Adrenal gland (tissue), 12 donors: ENCODE data around the gene DCPS. TPM values are rescaled to one million over a fixed set of nuclear protein-coding genes. Genes with fewer than 3 reads are reported as not detected.

Source experiments
- DNase-seq, 7 donors: peaks; one replicate each; pipeline ENCODE4 v3.0.0-alpha.2; 2019 to 2020
- H3K27ac ChIP-seq, 5 donors: fragments of 200-600 bp; sonication (generic) in 4 of 5; 1 replicate in 3 of 5; 2 replicates in 2 of 5; pipeline versions ENCODE4 v1.5.1 to v1.8.0; 2016 to 2020; ENCODE audit warnings: mild to moderate bottlenecking in 1 of 5
- H3K27me3 ChIP-seq: fragments of 200-600 bp; 2 replicates; pipeline ENCODE4 v1.8.0; 2021
- H3K36me3 ChIP-seq, 2 donors: fragments of 200-600 bp; replicated peaks in 1 of 2; 1 replicate in 1 of 2; 2 replicates in 1 of 2; pipeline versions ENCODE4 v1.5.1 to v1.8.0; 2018 to 2022
- H3K4me1 ChIP-seq, 2 donors: fragments of 200-600 bp; replicated peaks in 1 of 2; 1 replicate in 1 of 2; 2 replicates in 1 of 2; pipeline versions ENCODE4 v1.5.1 to v1.8.0; 2018 to 2021
- H3K4me3 ChIP-seq, 4 donors: fragments of 200-600 bp; sonication (generic) in 3 of 4; one replicate each; pipeline ENCODE4 v1.5.1; 2016 to 2018
- H3K9me3 ChIP-seq, 3 donors: fragments of 200-600 bp; sonication (generic) in 1 of 3; replicated peaks in 1 of 3; 1 replicate in 2 of 3; 2 replicates in 1 of 3; pipeline versions ENCODE4 v1.5.1 to v1.8.0; 2016 to 2021
- POLR2A ChIP-seq, 2 donors: fragments of 450-650 bp; IDR thresholded peaks; one replicate each; pipeline ENCODE4 v1.6.1; 2017; ENCODE audit warnings: antibody characterized with exemption in 2 of 2, mild to moderate bottlenecking in 2 of 2, moderate library complexity in 1 of 2
- WGBS, 4 donors: extraction: QIAGEN DNeasy Blood & Tissue Kit in 2 of 4; methylation state at CpG; one replicate each; pipeline versions ENCODE4 v1.1.5 to v1.1.7; 2013 to 2017; 5-methylcytosine and 5-hydroxymethylcytosine counted together
- intact Hi-C, 2 donors: fragments of 100-400 bp; cut with DNase I; formaldehyde crosslinking; loops; one replicate each; pipeline versions ENCODE4 v1.14.1 to v1.15.0; 2022 to 2023
- polyA plus RNA-seq, 3 donors: library from polyadenylated mRNA; stranded (reverse); fragments of 200-250 nt in 2 of 3; fragments of 350-450 nt in 1 of 3; fragmentation: Illumina TruSeq in 1 of 3; extraction: RNeasy Lipid Tissue Mini Kit (QIAGEN cat#74804) in 1 of 3; gene quantifications; one replicate each; pipeline ENCODE4 v1.2.3, GENCODE V29; 2013 to 2014
- total RNA-seq, 9 donors: library from RNA; depleted of rRNA in 4 of 9; stranded (reverse); fragments of >200 nt in 4 of 9; fragments of 120-200 nt in 1 of 9; fragmentation: NEBNext Ultra II Directional in 1 of 9; extraction: Animal tissue kit (Norgen Biotek cat#: 25700) in 1 of 9; gene quantifications; one replicate each; pipeline versions ENCODE4 v1.1.0 to v1.2.4, GENCODE V29; 2013 to 2023
- TF ChIP-seq, protein P1 (sequence below), 6 experiments: fragments of 450-650 bp in 4 of 6; fragments of 200-600 bp in 2 of 6; sonication (generic) in 1 of 6; IDR thresholded peaks; 1 replicate in 5 of 6; 2 replicates in 1 of 6; pipeline versions ENCODE4 v1.5.1 to v1.8.0; 2016 to 2021; ENCODE audit warnings: antibody characterized with exemption in 6 of 6, mild to moderate bottlenecking in 2 of 6, moderate library complexity in 1 of 6
- donor health status: healthy with polysubstance abuse.
- donor health status: Bipolar disorder and iron deficiency.
- donor health status: DM: yes; HTN: yes; CAD: no.
- donor health status: DM: no; HTN: no; CAD: no.
- donor health status: DM: no; HTN: no; CAD: no.
- donor health status: DM: yes; HTN: yes; CAD: no.

Gene DCPS
- total and polyA plus RNA-seq, 12 donors: 8.3 to 45.5 (median 18.9) TPM

DNA sequence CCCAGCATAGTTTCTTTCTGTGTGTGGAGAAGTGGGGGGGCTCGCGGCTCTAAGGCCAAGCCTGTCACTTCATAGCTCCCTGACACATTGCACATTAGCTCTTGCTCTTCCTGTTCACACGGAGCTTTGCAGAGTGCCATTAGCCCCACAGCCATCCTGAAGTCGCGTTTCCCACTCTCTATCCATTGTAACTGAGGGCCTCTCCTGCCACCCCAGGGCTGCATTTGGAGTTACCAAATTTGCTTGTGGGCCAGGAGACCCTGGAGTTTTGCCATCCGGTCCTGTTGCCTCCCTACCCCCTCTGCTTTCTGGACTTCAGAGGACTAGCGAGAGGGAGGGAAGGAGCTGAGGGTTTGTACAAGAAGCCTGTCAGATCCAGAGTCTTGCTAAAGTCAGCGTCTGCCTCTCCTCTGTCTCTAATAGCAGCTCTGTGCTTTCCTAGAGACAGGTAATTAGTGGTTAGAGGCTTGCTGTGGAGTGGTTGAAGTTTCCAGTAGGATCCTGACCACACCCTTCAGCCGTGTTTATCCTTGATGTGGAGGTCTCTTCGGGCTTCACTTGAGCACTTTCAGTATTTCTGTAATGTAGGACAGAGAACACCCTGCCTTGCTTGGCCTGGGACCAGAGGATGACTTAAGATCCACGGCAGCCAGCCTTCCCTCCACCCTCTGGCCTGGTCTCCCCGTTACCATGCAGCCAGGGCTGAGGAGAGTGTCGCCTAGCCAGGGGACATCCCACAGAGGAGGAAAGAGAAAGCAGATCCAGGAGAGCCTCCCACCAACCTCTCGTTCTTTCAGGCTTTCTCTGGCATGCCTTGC, 14.1 kb downstream of the DCPS start:
- intact Hi-C loops: loop anchor here (5.0 to 10.0 kb wide), 2 partner anchors 39 to 117 kb away; partner anchors contain the start of gene ST3GAL4 (in 1 of the 2)
- Histone ChIP-seq H3K36me3 (no peaks in the 10 kb centered on the region), H3K9me3 (no peaks in the 10 kb centered on the region), H3K27ac (peak overlapping the region; percentile 66 to 91 (median 81)), H3K27me3 (no peaks in the 10 kb centered on the region), H3K4me3 (peak overlapping the region in 1 of 4 donors; percentile 17), H3K4me1 (peaks cover 9 to 35% of the 10 kb centered on the region in 2 donors)
- DNase-seq: peak; percentile 73 to 95 (median 86)
- WGBS, 4 donors: 20 to 38% (median 29%) methylated on average over 8 to 14 of the region's 14 CpGs
- peak in 1 of 2 donors; percentile 35 for TF ChIP-seq POLR2A (IDR thresholded peaks at IDR 0.05)
- TF ChIP-seq, protein P1, sequence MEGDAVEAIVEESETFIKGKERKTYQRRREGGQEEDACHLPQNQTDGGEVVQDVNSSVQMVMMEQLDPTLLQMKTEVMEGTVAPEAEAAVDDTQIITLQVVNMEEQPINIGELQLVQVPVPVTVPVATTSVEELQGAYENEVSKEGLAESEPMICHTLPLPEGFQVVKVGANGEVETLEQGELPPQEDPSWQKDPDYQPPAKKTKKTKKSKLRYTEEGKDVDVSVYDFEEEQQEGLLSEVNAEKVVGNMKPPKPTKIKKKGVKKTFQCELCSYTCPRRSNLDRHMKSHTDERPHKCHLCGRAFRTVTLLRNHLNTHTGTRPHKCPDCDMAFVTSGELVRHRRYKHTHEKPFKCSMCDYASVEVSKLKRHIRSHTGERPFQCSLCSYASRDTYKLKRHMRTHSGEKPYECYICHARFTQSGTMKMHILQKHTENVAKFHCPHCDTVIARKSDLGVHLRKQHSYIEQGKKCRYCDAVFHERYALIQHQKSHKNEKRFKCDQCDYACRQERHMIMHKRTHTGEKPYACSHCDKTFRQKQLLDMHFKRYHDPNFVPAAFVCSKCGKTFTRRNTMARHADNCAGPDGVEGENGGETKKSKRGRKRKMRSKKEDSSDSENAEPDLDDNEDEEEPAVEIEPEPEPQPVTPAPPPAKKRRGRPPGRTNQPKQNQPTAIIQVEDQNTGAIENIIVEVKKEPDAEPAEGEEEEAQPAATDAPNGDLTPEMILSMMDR (IDR thresholded peaks at IDR 0.05): no peak

DNA sequence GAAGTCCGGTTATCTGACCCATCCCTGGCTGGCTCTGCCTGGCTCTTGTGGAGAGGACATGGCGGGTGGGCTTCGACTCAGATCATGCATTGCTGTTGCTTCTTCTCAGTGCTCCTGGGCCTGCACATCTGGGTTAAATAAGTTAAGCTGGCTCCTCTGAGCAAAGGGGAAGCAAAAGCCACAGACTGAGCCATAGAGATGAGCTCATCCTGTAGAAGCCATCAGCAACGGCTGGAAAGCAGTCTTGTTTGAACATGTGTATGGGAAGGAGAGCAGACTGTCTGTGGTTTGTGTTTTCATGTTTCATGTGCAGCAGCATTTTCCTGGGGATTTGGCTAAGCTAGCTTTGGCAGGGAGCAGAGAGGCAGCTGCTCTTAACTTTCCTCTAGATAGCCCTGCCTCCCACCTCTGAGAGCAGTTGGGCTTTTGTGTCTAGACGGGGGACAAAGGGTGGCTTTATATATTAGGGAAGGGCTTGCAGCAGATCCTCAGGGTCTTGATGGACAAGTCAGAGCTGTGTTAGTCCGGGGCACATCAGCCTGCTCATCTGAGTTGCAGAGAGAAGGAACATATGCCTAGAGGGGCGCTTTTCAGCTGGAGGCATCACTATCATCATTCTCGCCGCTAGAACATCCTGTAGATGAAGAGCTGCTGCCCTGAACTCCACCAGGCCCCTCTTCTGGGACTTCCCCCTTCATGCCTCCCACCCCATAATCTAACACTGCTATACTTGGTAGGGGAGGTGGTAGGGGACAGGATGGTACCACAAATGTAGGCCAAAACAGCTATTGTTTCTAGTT, 14.9 kb downstream of the DCPS start:
- intact Hi-C loops: loop anchor here (5.0 to 10.0 kb wide), 2 partner anchors 39 to 116 kb away; partner anchors contain the start of gene ST3GAL4 (in 1 of the 2)
- 52 to 72% (median 59%) methylated on average over 8 to 9 of the region's 9 CpGs for WGBS, 4 donors
- Histone ChIP-seq H3K4me3 (no peak overlapping the region), H3K9me3 (no peaks in the 10 kb centered on the region), H3K4me1 (peaks cover 13 to 41% of the 10 kb centered on the region in 2 donors), H3K27me3 (no peaks in the 10 kb centered on the region), H3K27ac (peak overlapping the region; percentile 66 to 91 (median 81)), H3K36me3 (no peaks in the 10 kb centered on the region)
- TF ChIP-seq, protein P1 (IDR thresholded peaks at IDR 0.05): no peak
- no peak for TF ChIP-seq POLR2A (IDR thresholded peaks at IDR 0.05)
- peak in 2 of 7 donors; percentile 8 to 49 for DNase-seq

GRCh38 chr11:126319374-126319740, 15.5 kb downstream of the DCPS start:
- H3K27me3 ChIP-seq: no peaks in the 10 kb centered on the region
- peak in 1 of 7 donors; percentile 75 for DNase-seq
- no peak for TF ChIP-seq POLR2A (IDR thresholded peaks at IDR 0.05)
- 60 to 86% (median 74%) methylated on average over 4 to 5 of the region's 5 CpGs for WGBS, 4 donors
- peaks cover 13 to 41% of the 10 kb centered on the region in 2 donors for H3K4me1 ChIP-seq
- H3K9me3 ChIP-seq: no peaks in the 10 kb centered on the region
- H3K27ac ChIP-seq: peak overlapping the region in 2 of 5 donors; percentile 89 to 91
- H3K36me3 ChIP-seq: no peaks in the 10 kb centered on the region
- no peak overlapping the region for H3K4me3 ChIP-seq
- intact Hi-C loops: loop anchor here (5.0 to 10.0 kb wide), 2 partner anchors 38 to 115 kb away; partner anchors contain the start of gene ST3GAL4 (in 1 of the 2)

DNA sequence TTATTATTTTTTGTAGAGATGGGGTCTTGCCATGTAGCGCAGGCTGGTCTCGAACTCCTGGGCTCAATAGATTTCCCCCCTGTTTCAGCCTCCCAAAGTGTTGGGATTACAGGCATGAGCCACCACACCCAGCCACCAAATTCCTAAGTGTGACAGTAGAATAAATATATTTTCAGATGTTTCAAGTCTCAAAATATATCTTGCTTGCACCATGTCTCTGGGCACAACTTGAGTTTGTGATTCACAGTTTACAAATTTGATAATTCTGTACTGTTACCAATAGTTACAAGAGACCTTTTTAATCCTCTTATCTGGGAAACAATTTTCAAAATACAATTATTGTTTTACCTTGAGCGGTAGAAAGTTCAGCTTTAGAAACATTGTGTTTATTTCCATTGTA, 19.1 kb downstream of the DCPS start:
- 83 to 91% (median 86%) methylated on average over 3 of the region's 3 CpGs for WGBS, 4 donors
- no peak overlapping the region for H3K27ac ChIP-seq
- DNase-seq: no peak
- H3K4me3 ChIP-seq: no peak overlapping the region
- H3K4me1 ChIP-seq: peaks cover 9 to 30% of the 10 kb centered on the region in 2 donors
- H3K27me3 ChIP-seq: no peaks in the 10 kb centered on the region
- H3K36me3 ChIP-seq: no peaks in the 10 kb centered on the region
- no peak for TF ChIP-seq POLR2A (IDR thresholded peaks at IDR 0.05)
- TF ChIP-seq, protein P1 (IDR thresholded peaks at IDR 0.05): no peak
- intact Hi-C loops: no loop called here
- no peaks in the 10 kb centered on the region for H3K9me3 ChIP-seq
